Right cardiac atrium (tissue), 5 donors: ENCODE measurements around the gene SEC61A2. TPM values are rescaled to one million over a fixed set of nuclear protein-coding genes. Genes with fewer than 3 reads are reported as not detected.

ENCODE experiments used
- ATAC-seq, 2 donors: fragments of 200-7000 bp; cut with Tn5 transposase; one replicate each; pipeline versions ENCODE4 v1.8.0 to v1.9.1; 2020; ENCODE audit warnings: moderate library complexity in 2 of 2, mild to moderate bottlenecking in 1 of 2
- DNase-seq, 3 donors: peaks; one replicate each; pipeline ENCODE4 v3.0.0-alpha.2; 2020
- H3K27ac ChIP-seq: one replicate; pipeline ENCODE4 v1.5.1; 2013; ENCODE audit warnings: mild to moderate bottlenecking, low read length, control low read depth, moderate library complexity
- H3K27me3 ChIP-seq: one replicate; pipeline ENCODE4 v1.6.1; 2013; ENCODE audit not compliant: control insufficient read depth, insufficient read depth
- H3K4me1 ChIP-seq: one replicate; pipeline ENCODE4 v1.6.1; 2013; ENCODE audit warnings: low read length; ENCODE audit not compliant: control insufficient read depth, insufficient read depth
- H3K4me3 ChIP-seq: one replicate; pipeline ENCODE4 v1.5.1; 2013; ENCODE audit warnings: low read length, control low read depth
- H3K9me3 ChIP-seq: one replicate; pipeline ENCODE4 v1.6.1; 2013; ENCODE audit warnings: low read length; ENCODE audit not compliant: control insufficient read depth
- WGBS: extraction: QIAGEN DNeasy Blood & Tissue Kit; methylation state at CpG from one replicate; pipeline ENCODE4 v1.1.7; 2013; 5-methylcytosine and 5-hydroxymethylcytosine counted together
- intact Hi-C, 4 donors: fragments of 100-400 bp; cut with DNase I; formaldehyde crosslinking; loops; one replicate each; pipeline versions ENCODE4 v1.11.0 to v1.14.0; 2022 to 2023
- polyA plus RNA-seq: library from polyadenylated mRNA; stranded (reverse); fragments of 200-250 nt; gene quantifications from one replicate; pipeline ENCODE4 v1.2.3, GENCODE V29; 2013
- total RNA-seq, 4 donors: library from RNA; stranded (reverse); fragmentation: NEBNext Ultra II Directional; extraction: Animal tissue kit (Norgen Biotek cat#: 25700); gene quantifications; one replicate each; pipeline ENCODE4 v1.2.1, GENCODE V29; 2021
- donor health status: healthy with polysubstance abuse.
- donor health status: DM: no; HTN: yes; CAD: no.
- donor health status: DM: no; HTN: no; CAD: no.
- donor health status: DM: no; HTN: yes; CAD: no; lungs with severe emphysema.
- donor health status: DM: yes; HTN: yes; CAD: no.

Gene SEC61A2
- total and polyA plus RNA-seq, 5 donors = 8.8 to 18.5 (median 13.9) TPM

DNA sequence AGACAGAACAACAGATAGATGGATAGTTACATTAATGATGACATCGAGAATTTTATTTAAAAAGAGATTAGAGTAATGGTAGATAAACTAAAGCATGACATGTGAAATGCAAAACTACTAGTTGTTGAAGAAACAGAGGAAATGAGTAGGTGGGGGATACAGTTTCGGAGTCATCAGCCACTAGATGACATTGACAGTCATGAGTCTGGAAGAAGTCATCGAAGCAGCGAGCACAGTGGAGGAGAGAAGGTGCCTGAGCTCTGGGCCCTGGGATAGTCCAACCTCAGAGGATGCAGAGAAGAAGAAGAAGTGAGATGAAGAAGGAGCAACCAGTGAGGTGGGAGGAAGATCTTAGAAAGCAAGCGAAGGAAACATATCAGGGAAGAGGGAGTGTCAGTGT is 20.2 kb upstream of the SEC61A2 start:
- no peaks in the 10 kb centered on the region for H3K27me3 ChIP-seq
- no peak overlapping the region for H3K4me3 ChIP-seq
- WGBS = 98% methylated on average over 5 of the region's 5 CpGs
- H3K4me1 ChIP-seq = no peaks in the 10 kb centered on the region
- ATAC-seq = no peak
- no peaks in the 10 kb centered on the region for H3K9me3 ChIP-seq
- no peak for DNase-seq
- intact Hi-C loops = no loop called here
- H3K27ac ChIP-seq = no peak overlapping the region

DNA sequence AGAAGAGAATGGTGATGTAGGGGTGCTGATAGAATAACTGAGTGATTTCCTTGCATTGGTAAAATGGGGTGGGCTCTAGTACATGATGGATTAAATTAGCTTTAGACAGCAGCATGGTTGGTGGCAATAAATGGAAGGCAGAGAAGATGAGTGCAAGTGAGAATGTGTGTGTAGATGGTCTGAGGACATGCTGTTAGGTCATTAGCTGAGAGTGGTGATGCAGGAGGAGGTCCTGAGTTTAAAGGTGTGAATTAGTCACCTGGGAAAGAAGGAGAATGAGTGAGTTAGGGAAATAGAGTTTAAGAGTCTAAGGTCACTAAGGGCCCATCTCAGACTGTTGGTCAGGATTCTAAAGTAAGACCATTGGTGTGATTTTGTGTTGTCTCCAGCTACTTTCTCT is 17.9 kb upstream of the SEC61A2 start:
- no peaks in the 10 kb centered on the region for H3K9me3 ChIP-seq

DNA sequence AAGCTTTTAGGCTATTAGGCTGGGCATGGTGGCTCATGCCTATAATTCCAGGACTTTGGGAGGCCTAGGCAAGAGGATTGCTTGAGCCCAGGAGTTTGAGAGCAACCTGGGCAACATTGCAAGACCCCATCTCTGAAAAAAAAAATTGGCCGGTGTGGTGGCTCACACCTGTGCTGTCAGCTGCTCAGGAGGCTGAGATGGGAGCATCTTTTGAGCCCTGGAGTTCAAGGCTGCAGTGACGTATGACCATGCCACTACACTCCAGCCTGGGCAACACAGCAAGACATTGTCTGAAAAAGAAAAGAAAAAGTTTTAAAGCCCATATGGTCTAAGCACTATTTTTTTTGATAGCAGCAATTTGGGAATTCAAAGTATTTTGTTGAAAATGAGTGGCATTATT is 15.8 kb upstream of the SEC61A2 start:
- 99% methylated on average over 2 of the region's 2 CpGs for WGBS
- Histone ChIP-seq H3K9me3 (no peaks in the 10 kb centered on the region), H3K27me3 (no peaks in the 10 kb centered on the region), H3K27ac (no peak overlapping the region), H3K4me3 (no peak overlapping the region), H3K4me1 (no peaks in the 10 kb centered on the region)
- DNase-seq (no peak), ATAC-seq (no peak)
- intact Hi-C loops = no loop called here

More for the DNA sequence above, 17.9 kb upstream of the SEC61A2 start:
- Histone ChIP-seq H3K27me3 (no peaks in the 10 kb centered on the region), H3K27ac (no peak overlapping the region), H3K4me3 (no peak overlapping the region), H3K4me1 (no peaks in the 10 kb centered on the region)
- intact Hi-C loops = no loop called here
- no peak for ATAC-seq
- DNase-seq = no peak

DNA sequence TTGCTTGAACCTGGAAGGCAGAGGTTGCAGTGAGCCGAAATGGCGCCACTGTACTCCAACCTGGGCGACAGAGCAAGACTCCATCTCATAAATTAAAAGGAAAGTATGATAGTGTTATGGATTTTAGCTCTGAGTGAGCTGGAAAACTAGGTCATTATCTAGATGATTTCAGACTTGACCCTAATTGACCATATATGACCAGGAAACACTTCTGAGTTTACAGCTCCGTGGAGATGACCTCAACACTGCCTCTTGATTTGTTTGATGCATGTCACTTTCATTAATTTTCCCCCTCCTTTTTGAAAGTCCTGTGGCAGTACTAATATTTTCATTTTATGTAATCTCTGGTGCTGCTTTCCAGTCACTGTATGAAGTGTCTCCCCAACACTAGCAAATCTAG is 7.8 kb upstream of the SEC61A2 start:
- ATAC-seq = no peak
- DNase-seq = no peak
- Histone ChIP-seq H3K27ac (no peak overlapping the region), H3K27me3 (no peaks in the 10 kb centered on the region), H3K4me1 (no peaks in the 10 kb centered on the region), H3K9me3 (no peaks in the 10 kb centered on the region), H3K4me3 (no peak overlapping the region)
- 91% methylated on average over 4 of the region's 4 CpGs for WGBS
- intact Hi-C loops = no loop called here

DNA sequence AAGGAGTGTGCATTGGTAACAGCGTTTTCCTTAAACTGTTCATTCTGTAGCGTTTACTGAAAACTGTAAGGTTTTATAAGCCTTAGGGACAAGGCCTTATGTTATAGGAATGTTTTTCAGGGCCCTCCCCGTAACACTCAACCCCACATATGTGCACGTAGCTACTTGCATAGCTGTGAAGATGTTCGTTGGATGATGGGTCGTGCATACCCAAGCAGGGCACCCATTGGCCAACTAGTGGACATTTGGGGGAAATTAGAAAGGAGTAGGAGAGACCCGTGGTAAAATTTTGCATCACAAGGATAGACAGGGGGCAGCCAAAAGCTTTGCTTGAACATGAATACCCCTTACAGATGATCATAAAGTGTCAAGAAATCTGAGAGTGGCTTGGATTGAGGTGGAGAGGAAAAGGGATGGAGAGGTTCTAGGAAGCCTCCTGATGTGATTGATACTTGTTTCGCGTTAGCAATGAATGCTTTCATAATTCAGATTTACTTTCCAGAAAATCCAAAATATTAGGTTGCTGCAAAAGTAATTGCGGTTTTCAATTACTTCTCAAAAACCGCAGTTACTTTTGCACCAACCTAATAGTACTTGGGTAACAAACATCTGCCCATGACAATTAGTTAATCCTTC is 878 bp downstream of the SEC61A2 start:
- Histone ChIP-seq H3K4me1 (no peaks in the 10 kb centered on the region), H3K27ac (no peak overlapping the region), H3K4me3 (peak overlapping the region; percentile 79), H3K9me3 (no peaks in the 10 kb centered on the region), H3K27me3 (no peaks in the 10 kb centered on the region)
- intact Hi-C loops = no loop called here
- 31% methylated on average over 11 of the region's 11 CpGs for WGBS
- ATAC-seq = peak; percentile 27 to 61
- DNase-seq = peak in 1 of 3 donors; percentile 22

DNA sequence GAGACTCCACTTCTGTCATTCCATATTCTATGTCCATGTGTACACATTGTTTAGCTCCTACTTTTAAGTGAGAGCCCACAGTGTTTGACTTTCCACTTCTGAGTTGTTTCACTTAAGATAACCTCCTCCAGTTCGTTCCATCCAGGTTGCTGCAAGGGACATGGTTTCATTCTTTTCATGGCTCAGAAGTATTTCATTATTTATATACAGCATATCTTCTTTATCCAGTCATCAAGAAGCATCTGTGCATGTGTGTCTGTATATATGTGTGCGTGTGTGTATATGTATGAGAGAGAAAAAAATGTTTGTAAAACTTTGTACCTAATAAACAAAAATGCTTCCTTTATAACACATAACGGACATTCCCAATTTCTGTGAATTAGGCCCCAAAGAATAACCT is 6.2 kb downstream of the SEC61A2 start:
- H3K27me3 ChIP-seq = no peaks in the 10 kb centered on the region
- WGBS = 86% methylated on average over 3 of the region's 3 CpGs
- no peaks in the 10 kb centered on the region for H3K4me1 ChIP-seq
- H3K4me3 ChIP-seq = no peak overlapping the region
- DNase-seq = no peak
- H3K27ac ChIP-seq = no peak overlapping the region
- H3K9me3 ChIP-seq = no peaks in the 10 kb centered on the region
- intact Hi-C loops = no loop called here
- ATAC-seq = no peak

GRCh38 chr10:12140038-12140437 is 10.6 kb downstream of the SEC61A2 start:
- Histone ChIP-seq H3K9me3 (no peaks in the 10 kb centered on the region), H3K27ac (no peak overlapping the region), H3K4me1 (no peaks in the 10 kb centered on the region), H3K27me3 (no peaks in the 10 kb centered on the region), H3K4me3 (no peak overlapping the region)
- DNase-seq (no peak), ATAC-seq (no peak)
- intact Hi-C loops = no loop called here
- 93% methylated on average over 1 of the region's 1 CpG for WGBS

DNA sequence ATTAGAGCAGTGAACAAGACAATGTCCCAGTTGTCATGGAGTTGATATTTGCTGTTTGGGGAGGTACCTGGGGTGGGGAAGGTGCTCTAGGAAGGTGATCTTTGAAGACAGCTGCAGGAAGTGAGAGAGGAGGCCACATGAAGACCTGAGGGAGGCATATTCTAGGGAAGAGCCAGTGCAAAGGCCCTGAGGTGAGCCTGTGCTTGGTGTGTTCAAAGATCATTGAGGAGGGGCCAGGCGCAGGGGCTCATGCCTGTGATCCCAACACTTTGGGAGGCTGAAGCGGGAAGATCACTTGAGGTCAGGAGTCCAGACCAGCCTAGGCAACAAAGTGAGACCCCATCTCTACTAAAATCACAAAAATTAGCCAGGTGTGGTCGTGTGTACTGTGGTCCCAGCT is 15.1 kb downstream of the SEC61A2 start:
- intact Hi-C loops = no loop called here
- Histone ChIP-seq H3K4me1 (no peaks in the 10 kb centered on the region), H3K27ac (no peak overlapping the region), H3K4me3 (no peak overlapping the region), H3K9me3 (no peaks in the 10 kb centered on the region), H3K27me3 (no peaks in the 10 kb centered on the region)
- no peak for DNase-seq
- ATAC-seq = no peak
- WGBS = 95% methylated on average over 3 of the region's 3 CpGs

DNA sequence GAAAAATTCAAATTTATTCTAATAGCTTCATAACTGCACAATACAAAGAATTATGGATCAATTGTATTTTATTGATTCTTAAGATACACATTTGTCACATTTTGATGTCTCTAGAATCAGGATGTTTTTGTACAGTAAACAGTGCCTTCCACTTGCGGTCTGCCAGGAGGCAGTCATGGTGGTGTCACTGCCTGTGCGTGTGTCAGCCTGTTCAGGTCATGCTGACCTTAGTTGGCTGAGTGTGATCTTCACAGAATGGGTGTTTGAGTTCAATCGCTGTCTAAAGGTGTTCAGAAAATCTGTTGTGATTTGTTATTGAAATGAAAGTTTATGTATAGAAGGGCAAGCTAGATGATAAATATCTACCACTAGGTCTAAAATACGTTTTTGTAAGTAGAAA is 20.7 kb downstream of the SEC61A2 start:
- 82% methylated on average over 4 of the region's 4 CpGs for WGBS
- Histone ChIP-seq H3K4me3 (no peak overlapping the region), H3K9me3 (no peaks in the 10 kb centered on the region), H3K27ac (no peak overlapping the region), H3K4me1 (no peaks in the 10 kb centered on the region), H3K27me3 (no peaks in the 10 kb centered on the region)
- DNase-seq = no peak
- no peak for ATAC-seq
- intact Hi-C loops = no loop called here

DNA sequence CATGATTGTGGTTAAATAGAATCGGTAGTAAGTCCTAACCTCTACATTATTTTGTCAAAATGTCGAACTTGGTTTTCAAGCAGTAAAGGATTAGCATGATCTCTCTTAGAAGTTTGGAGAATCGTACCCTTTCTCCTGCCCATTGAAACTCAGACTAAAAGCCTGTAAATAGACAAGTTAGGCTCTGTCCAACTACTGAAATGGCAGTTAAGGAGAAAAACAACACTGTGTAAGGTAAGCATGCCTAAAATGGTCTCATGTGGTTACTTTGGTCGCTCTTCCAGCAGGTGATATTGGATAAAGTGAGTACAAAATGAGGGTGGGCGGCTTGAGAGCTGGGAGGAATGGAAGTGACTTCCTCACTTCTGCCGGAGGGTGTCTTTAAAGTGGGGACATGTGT is 25.0 kb downstream of the SEC61A2 start:
- Histone ChIP-seq H3K27me3 (no peaks in the 10 kb centered on the region), H3K4me1 (no peaks in the 10 kb centered on the region), H3K9me3 (no peaks in the 10 kb centered on the region), H3K27ac (no peak overlapping the region), H3K4me3 (no peak overlapping the region)
- DNase-seq = no peak
- intact Hi-C loops = no loop called here
- 94% methylated on average over 6 of the region's 6 CpGs for WGBS
- ATAC-seq = no peak

- 92% methylated on average over 14 of the region's 14 CpGs for WGBS
- DNase-seq = no peak
- H3K9me3 ChIP-seq = no peaks in the 10 kb centered on the region
- no peak overlapping the region for H3K27ac ChIP-seq
- no peak for ATAC-seq
- intact Hi-C loops = no loop called here
- no peaks in the 10 kb centered on the region for H3K27me3 ChIP-seq
- H3K4me1 ChIP-seq = no peaks in the 10 kb centered on the region
- H3K4me3 ChIP-seq = no peak overlapping the region
Measured at GRCh38 chr10:12156367-12157123, 27.1 kb downstream of the SEC61A2 start.
